Activated CD4-positive, alpha-beta T cell treated with anti-CD3 and anti-CD28 coated beads, Interleukin-2, amount 10 ng/mL, durations not matched to agents 24 days and 14 days (primary cell): ENCODE measurements around the gene PPM1A. TPM values are rescaled to one million over a fixed set of nuclear protein-coding genes. Genes with fewer than 3 reads are reported as not detected.

Source experiments
- DNase-seq: peaks from one replicate; pipeline ENCODE4 v3.0.0; 2022
- H3K27ac Mint-ChIP-seq: one replicate; pipeline ENCODE4 v1.8.0; 2022; ENCODE audit warnings: mild to moderate bottlenecking, mixed read lengths
- H3K27me3 Mint-ChIP-seq: one replicate; pipeline ENCODE4 v1.8.0; 2022; ENCODE audit warnings: mixed read lengths
- H3K36me3 Mint-ChIP-seq: one replicate; pipeline ENCODE4 v1.8.0; 2022; ENCODE audit warnings: low read depth, mild to moderate bottlenecking, mixed read lengths
- H3K4me1 Mint-ChIP-seq: one replicate; pipeline ENCODE4 v1.8.0; 2021; ENCODE audit warnings: mixed read lengths
- H3K4me3 Mint-ChIP-seq: one replicate; pipeline ENCODE4 v1.8.0; 2022; ENCODE audit warnings: mild to moderate bottlenecking, moderate library complexity, mixed read lengths
- H3K9me3 Mint-ChIP-seq: one replicate; pipeline ENCODE4 v1.8.0; 2021; ENCODE audit warnings: mixed read lengths
- intact Hi-C: fragments of 100-400 bp; cut with micrococcal nuclease; formaldehyde crosslinking; loops from one replicate; pipeline ENCODE4 v1.15.1; 2023
- total RNA-seq: library from RNA; stranded (reverse); gene quantifications from 2 replicates; pipeline ENCODE4 v1.2.3, GENCODE V29; 2022

PPM1A gene
- 42.9 and 43.9 TPM in 2 replicates for total RNA-seq

- Mint-ChIP-seq H3K9me3 (no peaks in the 10 kb centered on the region), H3K36me3 (peaks cover 5% of the 10 kb centered on the region), H3K4me3 (peak within 1 kb of the TSS; percentile 93), H3K27ac (peak within 1 kb of the TSS; percentile 100), H3K4me1 (peaks cover 47% of the 10 kb centered on the region), H3K27me3 (no peaks in the 10 kb centered on the region)
- DNase-seq = peak; percentile 97
- intact Hi-C loops = loop anchor here (1.0 to 10.0 kb wide), 6 partner anchors 42 to 764 kb away; partner anchors contain the start of genes DHRS7, JKAMP, L3HYPDH and PCNX4
Measured at GRCh38 chr14:60248697-60249318, at the start of gene PPM1A. Gene PPM1A, plus strand, starts transcription at chr14:60249221. Its CDS starts 33,483 bp downstream, at chr14:60282704.

DNA sequence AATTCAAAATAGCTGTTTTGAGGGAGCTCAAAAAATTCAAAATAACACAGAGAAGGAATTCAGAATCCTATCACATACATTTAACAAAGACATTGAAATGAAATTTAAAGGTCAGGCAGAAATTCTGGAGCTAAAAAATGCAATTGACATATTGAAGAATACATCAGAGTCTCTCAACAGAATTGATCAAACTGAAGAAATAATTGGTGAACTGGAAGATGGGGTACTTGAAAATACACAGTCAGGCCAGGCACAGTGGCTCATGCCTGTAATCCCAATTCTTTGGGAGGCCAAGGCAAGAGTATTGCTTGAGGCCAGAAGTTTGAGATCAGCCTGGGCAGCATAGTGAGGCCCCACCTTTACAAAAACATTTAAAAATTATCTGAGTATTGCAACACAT is 49.7 kb upstream of the PPM1A start:
- intact Hi-C loops = loop anchor here (5.0 to 10.0 kb wide), 2 partner anchors 135 to 358 kb away; no protein-coding TSS in a partner anchor
- H3K4me3 Mint-ChIP-seq = no peak overlapping the region
- peaks cover 13% of the 10 kb centered on the region for H3K9me3 Mint-ChIP-seq
- peaks cover 18% of the 10 kb centered on the region for H3K27me3 Mint-ChIP-seq
- no peaks in the 10 kb centered on the region for H3K36me3 Mint-ChIP-seq
- H3K27ac Mint-ChIP-seq = no peak overlapping the region
- H3K4me1 Mint-ChIP-seq = peaks cover 6% of the 10 kb centered on the region
- no peak for DNase-seq

DNA sequence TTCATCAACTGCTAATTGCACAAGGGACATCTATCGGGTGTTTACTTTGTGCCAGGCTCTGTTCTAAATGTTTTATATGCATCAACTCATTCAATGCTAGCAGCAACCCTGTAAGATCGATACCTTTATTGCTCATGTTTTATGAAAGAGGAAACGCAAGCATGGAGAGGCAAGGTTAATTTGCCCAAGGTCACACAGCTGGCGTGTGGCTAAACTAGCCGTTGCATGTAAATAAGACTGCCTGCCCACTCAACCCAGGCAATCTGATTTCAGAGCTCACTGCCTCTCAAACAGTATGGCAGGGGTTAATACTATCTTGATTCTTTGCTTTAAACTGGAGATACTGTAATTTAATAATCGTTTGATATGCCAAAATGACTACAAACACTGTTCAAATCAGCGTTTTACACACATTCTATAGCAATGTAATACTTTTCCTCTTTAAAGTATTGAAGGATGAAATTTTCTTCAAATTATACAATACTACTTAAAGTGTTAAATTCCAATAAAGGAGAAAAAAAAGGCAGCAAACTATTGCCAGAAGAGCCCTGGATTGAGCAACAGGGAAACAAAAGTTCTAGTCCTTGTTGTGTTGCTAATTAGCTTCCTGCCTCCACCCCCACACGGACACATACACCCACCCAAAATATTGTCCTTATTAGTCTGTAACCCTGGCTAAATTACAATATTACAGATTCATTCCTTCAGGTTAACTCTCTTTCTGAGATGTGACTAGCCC is 44.7 kb upstream of the PPM1A start:
- no peak overlapping the region for H3K27ac Mint-ChIP-seq
- DNase-seq = no peak
- no peaks in the 10 kb centered on the region for H3K36me3 Mint-ChIP-seq
- H3K4me3 Mint-ChIP-seq = no peak overlapping the region
- peaks cover 13% of the 10 kb centered on the region for H3K4me1 Mint-ChIP-seq
- intact Hi-C loops = no loop called here
- H3K9me3 Mint-ChIP-seq = peaks cover 15% of the 10 kb centered on the region
- peaks cover 29% of the 10 kb centered on the region for H3K27me3 Mint-ChIP-seq

GRCh38 chr14:60204843-60205774 is 43.9 kb upstream of the PPM1A start:
- no peak overlapping the region for H3K4me3 Mint-ChIP-seq
- intact Hi-C loops = no loop called here
- peaks cover 28% of the 10 kb centered on the region for H3K27me3 Mint-ChIP-seq
- no peaks in the 10 kb centered on the region for H3K36me3 Mint-ChIP-seq
- DNase-seq = no peak
- H3K27ac Mint-ChIP-seq = peak overlapping the region; percentile 2
- peaks cover 13% of the 10 kb centered on the region for H3K4me1 Mint-ChIP-seq
- peaks cover 9% of the 10 kb centered on the region for H3K9me3 Mint-ChIP-seq

DNA sequence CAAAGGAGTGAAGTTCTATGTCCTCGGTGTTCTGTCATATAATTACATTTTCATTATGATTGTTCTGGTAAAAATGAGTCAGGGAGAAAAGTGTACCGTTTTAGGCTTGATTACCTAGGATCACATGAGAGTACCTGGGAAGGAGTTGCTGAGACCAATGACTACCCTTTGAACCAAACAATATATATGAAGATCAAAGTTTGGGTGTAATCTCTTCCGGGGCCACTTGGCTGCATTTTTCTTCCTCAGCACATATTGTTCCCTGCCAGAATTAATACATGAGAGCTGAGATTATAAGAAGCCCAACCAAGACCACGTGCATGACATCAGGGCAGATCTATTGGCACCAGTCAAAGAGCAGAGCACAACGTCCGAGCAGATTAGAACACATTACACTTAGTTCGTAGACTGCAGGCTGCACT is 42.8 kb upstream of the PPM1A start:
- H3K9me3 Mint-ChIP-seq = peaks cover 9% of the 10 kb centered on the region
- intact Hi-C loops = loop anchor here (2.0 kb wide), 1 partner anchor 43 kb away; the partner anchor contains the start of gene PPM1A
- no peak overlapping the region for H3K4me3 Mint-ChIP-seq

DNA sequence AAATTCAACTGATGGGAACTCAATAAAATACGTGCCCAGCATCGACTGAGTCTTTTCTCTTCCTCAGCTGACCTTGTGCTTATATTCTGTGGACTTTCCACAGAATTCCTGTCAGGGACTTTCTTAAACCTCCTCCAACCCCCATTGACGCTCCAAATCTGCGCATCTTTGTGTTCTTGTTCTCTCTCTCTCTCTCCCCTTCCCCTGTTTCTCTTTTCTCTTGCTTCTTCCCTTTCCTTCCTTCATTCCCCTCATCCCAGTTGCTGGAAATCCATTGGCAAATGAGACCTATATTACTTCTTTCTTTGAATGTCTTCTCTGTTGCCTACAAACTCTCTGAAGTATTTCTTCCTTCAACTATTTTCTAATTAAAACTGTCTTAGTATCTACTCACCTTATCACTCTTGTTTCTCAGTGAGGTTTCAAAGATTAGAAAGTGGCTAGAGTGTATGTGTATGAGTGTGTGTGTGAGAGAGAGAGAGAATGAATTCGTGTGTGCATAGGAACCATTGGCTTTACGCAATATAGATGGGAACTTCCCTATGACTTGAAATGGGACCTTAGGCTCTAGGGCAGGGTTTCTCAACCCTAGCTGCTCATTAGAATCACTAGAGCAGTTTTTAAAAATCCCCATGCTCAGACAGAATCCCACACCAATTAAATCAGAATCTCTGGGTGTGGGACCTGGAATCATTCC is 42.0 kb upstream of the PPM1A start:
- Mint-ChIP-seq H3K27me3 (peaks cover 22% of the 10 kb centered on the region), H3K9me3 (peaks cover 9% of the 10 kb centered on the region), H3K36me3 (no peaks in the 10 kb centered on the region), H3K4me3 (no peak overlapping the region), H3K27ac (no peak overlapping the region), H3K4me1 (peaks cover 13% of the 10 kb centered on the region)
- no peak for DNase-seq
- intact Hi-C loops = loop anchor here (2.0 kb wide), 1 partner anchor 42 kb away; the partner anchor contains the start of gene PPM1A

More for the DNA sequence above, 42.8 kb upstream of the PPM1A start:
- peaks cover 26% of the 10 kb centered on the region for H3K27me3 Mint-ChIP-seq
- H3K36me3 Mint-ChIP-seq = no peaks in the 10 kb centered on the region
- H3K27ac Mint-ChIP-seq = no peak overlapping the region
- DNase-seq = no peak
- H3K4me1 Mint-ChIP-seq = peaks cover 13% of the 10 kb centered on the region

- no peak for DNase-seq
- no peaks in the 10 kb centered on the region for H3K36me3 Mint-ChIP-seq
- H3K9me3 Mint-ChIP-seq = peaks cover 9% of the 10 kb centered on the region
- H3K27me3 Mint-ChIP-seq = peaks cover 15% of the 10 kb centered on the region
- no peak overlapping the region for H3K4me3 Mint-ChIP-seq
- peaks cover 4% of the 10 kb centered on the region for H3K4me1 Mint-ChIP-seq
- intact Hi-C loops = no loop called here
- H3K27ac Mint-ChIP-seq = no peak overlapping the region
Measured at GRCh38 chr14:60210703-60211102, 38.3 kb upstream of the PPM1A start.

- peaks cover 7% of the 10 kb centered on the region for H3K9me3 Mint-ChIP-seq
- H3K4me1 Mint-ChIP-seq = peaks cover 4% of the 10 kb centered on the region
- H3K4me3 Mint-ChIP-seq = no peak overlapping the region
- peaks cover 15% of the 10 kb centered on the region for H3K27me3 Mint-ChIP-seq
- no peaks in the 10 kb centered on the region for H3K36me3 Mint-ChIP-seq
- no peak for DNase-seq
- intact Hi-C loops = no loop called here
- no peak overlapping the region for H3K27ac Mint-ChIP-seq
Measured at GRCh38 chr14:60211153-60211552, 37.9 kb upstream of the PPM1A start.

GRCh38 chr14:60212503-60213371 is 36.3 kb upstream of the PPM1A start:
- Mint-ChIP-seq H3K9me3 (no peaks in the 10 kb centered on the region), H3K27ac (no peak overlapping the region), H3K27me3 (peaks cover 8% of the 10 kb centered on the region), H3K4me1 (no peaks in the 10 kb centered on the region), H3K4me3 (no peak overlapping the region), H3K36me3 (no peaks in the 10 kb centered on the region)
- DNase-seq = no peak
- intact Hi-C loops = no loop called here

DNA sequence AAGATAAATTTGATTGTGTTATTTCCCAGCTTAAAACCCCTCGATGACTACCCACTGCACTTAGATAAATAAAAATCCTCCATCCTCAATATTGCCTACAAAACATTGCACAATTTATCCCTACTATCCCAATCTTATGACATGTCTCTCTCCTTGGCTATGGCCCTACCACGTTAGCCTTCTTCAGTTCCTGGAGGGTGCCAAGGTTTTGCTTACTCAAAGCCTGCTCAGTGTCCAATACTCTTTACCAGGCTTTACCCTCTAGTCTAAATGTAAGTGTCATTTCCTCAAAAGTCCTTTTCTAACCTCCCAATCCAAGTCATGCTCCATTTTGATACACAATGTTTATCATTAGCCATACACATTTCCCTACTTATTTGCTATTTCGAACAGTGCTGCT is 35.0 kb upstream of the PPM1A start:
- H3K4me1 Mint-ChIP-seq = no peaks in the 10 kb centered on the region
- H3K9me3 Mint-ChIP-seq = no peaks in the 10 kb centered on the region
- H3K36me3 Mint-ChIP-seq = no peaks in the 10 kb centered on the region
- DNase-seq = no peak
- H3K27me3 Mint-ChIP-seq = peaks cover 8% of the 10 kb centered on the region
- no peak overlapping the region for H3K4me3 Mint-ChIP-seq
- H3K27ac Mint-ChIP-seq = no peak overlapping the region
- intact Hi-C loops = no loop called here

DNA sequence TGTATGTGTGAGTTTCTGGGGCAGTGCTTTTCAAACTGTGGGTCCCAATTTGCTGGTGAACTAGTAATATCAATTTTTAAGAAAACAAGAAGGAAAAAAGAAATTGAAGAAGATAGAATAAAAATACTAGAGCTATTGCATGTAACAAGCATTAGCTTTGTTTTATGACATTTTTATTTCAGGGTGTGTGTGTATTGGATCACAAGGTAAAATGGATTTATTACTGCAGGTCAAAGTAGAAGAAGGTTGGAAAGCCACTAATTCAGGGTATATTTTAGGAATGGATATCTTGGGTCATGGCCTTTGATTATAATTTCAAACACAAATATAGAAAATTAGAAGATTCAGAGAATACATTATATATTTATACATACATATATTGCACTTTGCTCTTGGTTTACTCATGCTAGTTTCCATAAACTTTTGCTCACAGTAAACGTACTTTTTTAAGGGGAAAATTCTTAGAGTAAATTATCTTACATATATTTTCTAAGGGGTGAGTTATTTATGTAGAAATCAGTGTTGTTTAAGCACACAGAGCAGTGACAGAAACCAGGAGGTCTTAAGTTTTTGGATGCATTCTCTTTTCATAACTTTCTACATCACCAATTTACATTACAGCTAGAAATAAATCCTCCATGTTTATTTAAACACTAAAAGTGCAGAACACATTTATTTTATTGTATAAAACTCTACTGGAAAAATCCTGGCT is 34.5 kb upstream of the PPM1A start:
- H3K36me3 Mint-ChIP-seq = no peaks in the 10 kb centered on the region
- no peak overlapping the region for H3K27ac Mint-ChIP-seq
- intact Hi-C loops = no loop called here
- peaks cover 8% of the 10 kb centered on the region for H3K27me3 Mint-ChIP-seq
- H3K9me3 Mint-ChIP-seq = no peaks in the 10 kb centered on the region
- no peak for DNase-seq
- no peak overlapping the region for H3K4me3 Mint-ChIP-seq
- H3K4me1 Mint-ChIP-seq = no peaks in the 10 kb centered on the region

- H3K36me3 Mint-ChIP-seq = no peaks in the 10 kb centered on the region
- intact Hi-C loops = no loop called here
Measured at GRCh38 chr14:60215127-60215444, 33.9 kb upstream of the PPM1A start.

More at GRCh38 chr14:60215127-60215444, 33.9 kb upstream of the PPM1A start:
- no peaks in the 10 kb centered on the region for H3K9me3 Mint-ChIP-seq
- H3K27me3 Mint-ChIP-seq = peaks cover 8% of the 10 kb centered on the region
- no peak overlapping the region for H3K27ac Mint-ChIP-seq
- no peak for DNase-seq
- H3K4me3 Mint-ChIP-seq = no peak overlapping the region
- no peaks in the 10 kb centered on the region for H3K4me1 Mint-ChIP-seq
